GM23338 (cell line): ENCODE results near the gene DYRK3. TPM values are rescaled to one million over a fixed set of nuclear protein-coding genes. Genes with fewer than 3 reads are reported as not detected.

ENCODE experiments used
- ATAC-seq: fragments of 200-7000 bp; cut with Tn5 transposase; 3 replicates; pipeline ENCODE4 v1.9.1; 2020
- DNase-seq: peaks from one replicate; pipeline ENCODE4 v3.0.0-alpha.2; 2015; ENCODE audit warnings: low spot score
- H2AFZ ChIP-seq: fragments of 200-600 bp; sonication (generic); 2 replicates; pipeline ENCODE4 v1.8.0; 2016; ENCODE audit warnings: antibody characterized with exemption, mild to moderate bottlenecking, moderate library complexity
- H3F3A ChIP-seq: fragments of 200-600 bp; sonication (generic); replicated peaks from 2 replicates; pipeline ENCODE4 v1.8.0; 2017; ENCODE audit warnings: antibody characterized with exemption, mixed run types, low read depth
- H3K27ac ChIP-seq: fragments of 200-600 bp; sonication (generic); 2 replicates; pipeline ENCODE4 v1.6.1; 2016; ENCODE audit warnings: low read depth
- H3K27me3 ChIP-seq: fragments of 200-600 bp; sonication (generic); 2 replicates; pipeline ENCODE4 v1.8.0; 2016; ENCODE audit warnings: mild to moderate bottlenecking, mixed run types, moderate library complexity; ENCODE audit not compliant: insufficient read depth
- H3K36me3 ChIP-seq: fragments of 200-600 bp; sonication (generic); 2 replicates; pipeline ENCODE4 v1.8.0; 2016; ENCODE audit warnings: mild to moderate bottlenecking; ENCODE audit not compliant: insufficient read depth
- H3K4me1 ChIP-seq: fragments of 200-600 bp; sonication (generic); 2 replicates; pipeline ENCODE4 v1.8.0; 2016; ENCODE audit warnings: mild to moderate bottlenecking, moderate library complexity; ENCODE audit not compliant: insufficient read depth
- H3K4me2 ChIP-seq: fragments of 200-600 bp; sonication (generic); 2 replicates; pipeline ENCODE4 v1.7.1; 2017; ENCODE audit warnings: mixed run types
- H3K4me3 ChIP-seq: fragments of 200-600 bp; sonication (generic); 2 replicates; pipeline ENCODE4 v1.6.1; 2016; ENCODE audit warnings: mixed run types
- H3K79me2 ChIP-seq: fragments of 200-600 bp; sonication (generic); replicated peaks from 2 replicates; pipeline ENCODE4 v1.8.0; 2017; ENCODE audit warnings: mild to moderate bottlenecking; ENCODE audit not compliant: insufficient read depth
- H3K9me2 ChIP-seq: fragments of 200-600 bp; sonication (generic); 2 replicates; pipeline ENCODE4 v1.8.0; 2017; ENCODE audit not compliant: insufficient read depth
- H4K20me1 ChIP-seq: fragments of 200-600 bp; sonication (generic); replicated peaks from 2 replicates; pipeline ENCODE4 v1.8.0; 2017; ENCODE audit warnings: mild to moderate bottlenecking; ENCODE audit not compliant: insufficient read depth
- H3K27ac Mint-ChIP-seq: 2 replicates; pipeline ENCODE4 v1.8.0; 2020; ENCODE audit warnings: inconsistent platforms, mild to moderate bottlenecking, moderate library complexity, mixed read lengths
- H3K27me3 Mint-ChIP-seq: 3 replicates; pipeline ENCODE4 v1.8.0; 2022; ENCODE audit warnings: low read depth, mild to moderate bottlenecking, moderate library complexity, mixed read lengths, inconsistent platforms; ENCODE audit not compliant: insufficient read depth, poor library complexity
- H3K36me3 Mint-ChIP-seq: 3 replicates; pipeline ENCODE4 v1.8.0; 2021; ENCODE audit warnings: low read depth, mild to moderate bottlenecking, inconsistent platforms, moderate library complexity, mixed read lengths
- H3K4me1 Mint-ChIP-seq: 3 replicates; pipeline ENCODE4 v1.8.0; 2020; ENCODE audit warnings: mild to moderate bottlenecking, inconsistent platforms, mixed read lengths
- H3K4me3 Mint-ChIP-seq: 3 replicates; pipeline ENCODE4 v1.8.0; 2021; ENCODE audit warnings: moderate library complexity, mild to moderate bottlenecking, inconsistent platforms, mixed read lengths
- H3K9me3 Mint-ChIP-seq: 3 replicates; pipeline ENCODE4 v1.8.0; 2020; ENCODE audit warnings: moderate library complexity, mild to moderate bottlenecking, inconsistent platforms, mixed read lengths
- CREB1 ChIP-seq: fragments of 250-450 bp; sonication (Bioruptor Pico); IDR thresholded peaks from 2 replicates; pipeline ENCODE4 v1.5.0; 2020; ENCODE audit warnings: low read depth, mild to moderate bottlenecking, moderate library complexity
- EZH2 ChIP-seq: fragments of 200-600 bp; sonication (generic); IDR thresholded peaks from one replicate; pipeline ENCODE4 v1.8.0; 2017; ENCODE audit warnings: antibody characterized with exemption, mild to moderate bottlenecking, low read depth; ENCODE audit not compliant: unreplicated experiment
- EZH2phosphoT487 ChIP-seq: fragments of 200-600 bp; sonication (generic); IDR thresholded peaks from one replicate; pipeline ENCODE4 v1.8.1; 2018; ENCODE audit warnings: antibody characterized with exemption; ENCODE audit not compliant: unreplicated experiment
- JUNB ChIP-seq: IDR thresholded peaks from one replicate; pipeline ENCODE4 v1.6.1; 2016; ENCODE audit warnings: antibody characterized with exemption; ENCODE audit not compliant: unreplicated experiment
- NANOG ChIP-seq: IDR thresholded peaks from 2 replicates; pipeline ENCODE4 v1.6.1; 2016; ENCODE audit warnings: antibody characterized with exemption, borderline replicate concordance
- POLR2AphosphoS5 ChIP-seq: IDR thresholded peaks from 2 replicates; pipeline ENCODE4 v1.6.1; 2016; ENCODE audit warnings: antibody characterized with exemption, low read depth
- ZNF114 ChIP-seq: fragments of 250-450 bp; sonication (Bioruptor Pico); IDR thresholded peaks from 2 replicates; pipeline ENCODE4 v1.5.0; 2020; ENCODE audit warnings: mild to moderate bottlenecking, moderate library complexity
- polyA plus RNA-seq: library from polyadenylated mRNA; unstranded; fragments of >200 nt; fragmentation: Nextera tagmentation; extraction: Ambion mirVana; gene quantifications from 2 replicates; pipeline ENCODE4 v1.2.1, GENCODE V29; 2016
- total RNA-seq: library from RNA; depleted of rRNA; stranded (reverse); fragments of >200 nt; shearing (Covaris generic); gene quantifications from 2 replicates; pipeline ENCODE4 v1.2.3, GENCODE V29; 2014
- TF ChIP-seq, protein P1 (sequence below), 2 experiments: fragments of 200-600 bp in 1 of 2; sonication (generic) in 1 of 2; conservative IDR thresholded peaks; 2 replicates each; pipeline versions ENCODE4 v1.5.1 to v1.6.1; 2016 to 2017; ENCODE audit warnings: antibody characterized with exemption in 2 of 2, low read depth in 2 of 2, mild to moderate bottlenecking in 2 of 2, moderate library complexity in 1 of 2
- TF ChIP-seq, protein P2 (sequence below): fragments of 250-450 bp; sonication (Bioruptor Pico); IDR thresholded peaks from 2 replicates; pipeline ENCODE4 v1.5.0; 2020; ENCODE audit warnings: mild to moderate bottlenecking, moderate library complexity
- TF ChIP-seq, protein P3 (sequence below): IDR thresholded peaks from 2 replicates; pipeline ENCODE4 v1.6.1; 2016; ENCODE audit warnings: antibody characterized with exemption

DYRK3 gene
- total and polyA plus RNA-seq, 2 experiments from 2014 or later = 2.9 to 9.5 TPM

DNA sequence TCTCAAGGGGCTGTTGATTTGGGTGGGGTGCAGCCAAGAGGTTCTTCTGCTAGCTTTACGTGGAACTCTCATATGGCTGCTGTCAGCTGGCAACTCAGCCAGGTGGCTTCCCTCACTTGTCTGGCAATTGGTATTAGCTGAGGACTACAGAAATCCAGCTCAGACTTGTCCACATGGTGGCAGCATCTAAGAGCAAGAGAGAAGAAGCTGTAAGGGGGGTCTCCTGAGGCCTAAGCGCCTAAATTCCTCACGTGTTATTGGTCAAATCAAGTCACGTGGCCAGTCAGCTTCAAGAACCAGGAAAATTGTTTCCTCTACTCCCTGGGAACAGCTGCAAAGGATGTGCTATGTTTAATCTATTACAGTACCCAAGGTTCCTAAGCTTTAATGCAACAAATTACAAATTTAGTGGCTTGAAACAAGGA, 4.2 kb upstream of the DYRK3 start:
- ATAC-seq (peak; percentile 34), DNase-seq (peak; percentile 96)
- H3K27me3 Mint-ChIP-seq = peaks cover 7% of the 10 kb centered on the region
- Histone ChIP-seq H2AFZ (no peak overlapping the region), H3K9me2 (no peaks in the 10 kb centered on the region), H3K79me2 (no peaks in the 10 kb centered on the region), H3K27ac (no peak overlapping the region), H4K20me1 (no peaks in the 10 kb centered on the region; the same call in 1 of the 2 replicates), H3F3A (peaks cover 10% of the 10 kb centered on the region), H3K4me1 (peaks cover 19% of the 10 kb centered on the region), H3K4me2 (no peak overlapping the region), H3K4me3 (no peak overlapping the region), H3K27me3 (peaks cover 7% of the 10 kb centered on the region), H3K36me3 (no peaks in the 10 kb centered on the region)
- H3K4me1 Mint-ChIP-seq = peaks cover 16% of the 10 kb centered on the region
- H3K36me3 Mint-ChIP-seq = no peaks in the 10 kb centered on the region; the same call in 2 of the 3 replicates
- H3K4me3 Mint-ChIP-seq = no peak overlapping the region
- TF ChIP-seq, protein P1, sequence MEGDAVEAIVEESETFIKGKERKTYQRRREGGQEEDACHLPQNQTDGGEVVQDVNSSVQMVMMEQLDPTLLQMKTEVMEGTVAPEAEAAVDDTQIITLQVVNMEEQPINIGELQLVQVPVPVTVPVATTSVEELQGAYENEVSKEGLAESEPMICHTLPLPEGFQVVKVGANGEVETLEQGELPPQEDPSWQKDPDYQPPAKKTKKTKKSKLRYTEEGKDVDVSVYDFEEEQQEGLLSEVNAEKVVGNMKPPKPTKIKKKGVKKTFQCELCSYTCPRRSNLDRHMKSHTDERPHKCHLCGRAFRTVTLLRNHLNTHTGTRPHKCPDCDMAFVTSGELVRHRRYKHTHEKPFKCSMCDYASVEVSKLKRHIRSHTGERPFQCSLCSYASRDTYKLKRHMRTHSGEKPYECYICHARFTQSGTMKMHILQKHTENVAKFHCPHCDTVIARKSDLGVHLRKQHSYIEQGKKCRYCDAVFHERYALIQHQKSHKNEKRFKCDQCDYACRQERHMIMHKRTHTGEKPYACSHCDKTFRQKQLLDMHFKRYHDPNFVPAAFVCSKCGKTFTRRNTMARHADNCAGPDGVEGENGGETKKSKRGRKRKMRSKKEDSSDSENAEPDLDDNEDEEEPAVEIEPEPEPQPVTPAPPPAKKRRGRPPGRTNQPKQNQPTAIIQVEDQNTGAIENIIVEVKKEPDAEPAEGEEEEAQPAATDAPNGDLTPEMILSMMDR (conservative IDR thresholded peaks at IDR 0.05; ENCODE audit: low read depth in 2 of 2) = peak; percentile 74 to 91
- TF ChIP-seq, protein P2, sequence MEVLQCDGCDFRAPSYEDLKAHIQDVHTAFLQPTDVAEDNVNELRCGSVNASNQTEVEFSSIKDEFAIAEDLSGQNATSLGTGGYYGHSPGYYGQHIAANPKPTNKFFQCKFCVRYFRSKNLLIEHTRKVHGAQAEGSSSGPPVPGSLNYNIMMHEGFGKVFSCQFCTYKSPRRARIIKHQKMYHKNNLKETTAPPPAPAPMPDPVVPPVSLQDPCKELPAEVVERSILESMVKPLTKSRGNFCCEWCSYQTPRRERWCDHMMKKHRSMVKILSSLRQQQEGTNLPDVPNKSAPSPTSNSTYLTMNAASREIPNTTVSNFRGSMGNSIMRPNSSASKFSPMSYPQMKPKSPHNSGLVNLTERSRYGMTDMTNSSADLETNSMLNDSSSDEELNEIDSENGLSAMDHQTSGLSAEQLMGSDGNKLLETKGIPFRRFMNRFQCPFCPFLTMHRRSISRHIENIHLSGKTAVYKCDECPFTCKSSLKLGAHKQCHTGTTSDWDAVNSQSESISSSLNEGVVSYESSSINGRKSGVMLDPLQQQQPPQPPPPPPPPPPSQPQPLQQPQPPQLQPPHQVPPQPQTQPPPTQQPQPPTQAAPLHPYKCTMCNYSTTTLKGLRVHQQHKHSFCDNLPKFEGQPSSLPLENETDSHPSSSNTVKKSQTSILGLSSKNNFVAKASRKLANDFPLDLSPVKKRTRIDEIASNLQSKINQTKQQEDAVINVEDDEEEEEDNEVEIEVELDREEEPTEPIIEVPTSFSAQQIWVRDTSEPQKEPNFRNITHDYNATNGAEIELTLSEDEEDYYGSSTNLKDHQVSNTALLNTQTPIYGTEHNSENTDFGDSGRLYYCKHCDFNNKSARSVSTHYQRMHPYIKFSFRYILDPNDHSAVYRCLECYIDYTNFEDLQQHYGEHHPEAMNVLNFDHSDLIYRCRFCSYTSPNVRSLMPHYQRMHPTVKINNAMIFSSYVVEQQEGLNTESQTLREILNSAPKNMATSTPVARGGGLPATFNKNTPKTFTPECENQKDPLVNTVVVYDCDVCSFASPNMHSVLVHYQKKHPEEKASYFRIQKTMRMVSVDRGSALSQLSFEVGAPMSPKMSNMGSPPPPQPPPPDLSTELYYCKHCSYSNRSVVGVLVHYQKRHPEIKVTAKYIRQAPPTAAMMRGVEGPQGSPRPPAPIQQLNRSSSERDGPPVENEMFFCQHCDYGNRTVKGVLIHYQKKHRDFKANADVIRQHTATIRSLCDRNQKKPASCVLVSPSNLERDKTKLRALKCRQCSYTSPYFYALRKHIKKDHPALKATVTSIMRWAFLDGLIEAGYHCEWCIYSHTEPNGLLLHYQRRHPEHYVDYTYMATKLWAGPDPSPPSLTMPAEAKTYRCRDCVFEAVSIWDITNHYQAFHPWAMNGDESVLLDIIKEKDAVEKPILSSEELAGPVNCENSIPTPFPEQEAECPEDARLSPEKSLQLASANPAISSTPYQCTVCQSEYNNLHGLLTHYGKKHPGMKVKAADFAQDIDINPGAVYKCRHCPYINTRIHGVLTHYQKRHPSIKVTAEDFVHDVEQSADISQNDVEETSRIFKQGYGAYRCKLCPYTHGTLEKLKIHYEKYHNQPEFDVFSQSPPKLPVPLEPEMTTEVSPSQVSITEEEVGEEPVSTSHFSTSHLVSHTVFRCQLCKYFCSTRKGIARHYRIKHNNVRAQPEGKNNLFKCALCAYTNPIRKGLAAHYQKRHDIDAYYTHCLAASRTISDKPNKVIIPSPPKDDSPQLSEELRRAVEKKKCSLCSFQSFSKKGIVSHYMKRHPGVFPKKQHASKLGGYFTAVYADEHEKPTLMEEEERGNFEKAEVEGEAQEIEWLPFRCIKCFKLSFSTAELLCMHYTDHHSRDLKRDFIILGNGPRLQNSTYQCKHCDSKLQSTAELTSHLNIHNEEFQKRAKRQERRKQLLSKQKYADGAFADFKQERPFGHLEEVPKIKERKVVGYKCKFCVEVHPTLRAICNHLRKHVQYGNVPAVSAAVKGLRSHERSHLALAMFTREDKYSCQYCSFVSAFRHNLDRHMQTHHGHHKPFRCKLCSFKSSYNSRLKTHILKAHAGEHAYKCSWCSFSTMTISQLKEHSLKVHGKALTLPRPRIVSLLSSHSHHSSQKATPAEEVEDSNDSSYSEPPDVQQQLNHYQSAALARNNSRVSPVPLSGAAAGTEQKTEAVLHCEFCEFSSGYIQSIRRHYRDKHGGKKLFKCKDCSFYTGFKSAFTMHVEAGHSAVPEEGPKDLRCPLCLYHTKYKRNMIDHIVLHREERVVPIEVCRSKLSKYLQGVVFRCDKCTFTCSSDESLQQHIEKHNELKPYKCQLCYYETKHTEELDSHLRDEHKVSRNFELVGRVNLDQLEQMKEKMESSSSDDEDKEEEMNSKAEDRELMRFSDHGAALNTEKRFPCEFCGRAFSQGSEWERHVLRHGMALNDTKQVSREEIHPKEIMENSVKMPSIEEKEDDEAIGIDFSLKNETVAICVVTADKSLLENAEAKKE (CRISPR knock-in tag) = no peak; the same call in 1 of the 2 replicates
- H3K27ac Mint-ChIP-seq = no peak overlapping the region
- H3K9me3 Mint-ChIP-seq = no peaks in the 10 kb centered on the region; the same call in 2 of the 3 replicates

DNA sequence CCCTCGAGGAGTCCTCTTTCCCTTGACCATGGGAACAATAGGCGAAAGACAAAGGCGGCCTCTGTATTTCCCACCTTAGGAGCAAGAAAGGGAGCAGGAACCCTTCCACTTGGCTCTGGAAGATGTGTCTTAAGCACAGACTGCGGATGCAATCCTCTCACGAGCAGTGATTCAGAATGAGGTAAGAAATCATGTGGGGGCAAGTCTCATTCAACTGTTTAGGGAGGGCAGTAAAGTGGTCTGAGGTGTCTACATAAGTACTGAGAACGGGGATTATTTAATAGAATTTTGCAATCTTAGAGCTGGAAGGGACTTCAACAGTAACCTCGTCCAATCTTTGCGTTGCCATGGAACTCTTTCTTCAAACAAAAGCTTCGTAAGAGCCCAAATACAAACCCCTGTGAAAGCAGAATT, 1.6 kb upstream of the DYRK3 start:
- H3K27ac ChIP-seq = no peak overlapping the region
- TF ChIP-seq EZH2phosphoT487 (no peak), JUNB (no peak), POLR2AphosphoS5 (no peak), EZH2 (no peak), ZNF114 (CRISPR knock-in tag) (no peak), CREB1 (CRISPR knock-in tag) (no peak), NANOG (no peak)
- TF ChIP-seq, protein P3, sequence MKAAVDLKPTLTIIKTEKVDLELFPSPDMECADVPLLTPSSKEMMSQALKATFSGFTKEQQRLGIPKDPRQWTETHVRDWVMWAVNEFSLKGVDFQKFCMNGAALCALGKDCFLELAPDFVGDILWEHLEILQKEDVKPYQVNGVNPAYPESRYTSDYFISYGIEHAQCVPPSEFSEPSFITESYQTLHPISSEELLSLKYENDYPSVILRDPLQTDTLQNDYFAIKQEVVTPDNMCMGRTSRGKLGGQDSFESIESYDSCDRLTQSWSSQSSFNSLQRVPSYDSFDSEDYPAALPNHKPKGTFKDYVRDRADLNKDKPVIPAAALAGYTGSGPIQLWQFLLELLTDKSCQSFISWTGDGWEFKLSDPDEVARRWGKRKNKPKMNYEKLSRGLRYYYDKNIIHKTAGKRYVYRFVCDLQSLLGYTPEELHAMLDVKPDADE = no peak
- TF ChIP-seq, protein P1 (conservative IDR thresholded peaks at IDR 0.05; ENCODE audit: low read depth in 2 of 2) = no peak

More for the DNA sequence above, 1.6 kb upstream of the DYRK3 start:
- Histone ChIP-seq H3F3A (peaks cover 10% of the 10 kb centered on the region), H3K79me2 (no peaks in the 10 kb centered on the region), H2AFZ (peak overlapping the region; percentile 91), H3K4me3 (no peak overlapping the region), H3K36me3 (no peaks in the 10 kb centered on the region), H4K20me1 (no peaks in the 10 kb centered on the region), H3K9me2 (no peaks in the 10 kb centered on the region), H3K4me2 (peak overlapping the region; percentile 99; the same call in 1 of the 2 replicates), H3K4me1 (peaks cover 24% of the 10 kb centered on the region), H3K27me3 (peaks cover 21% of the 10 kb centered on the region)
- no peak for DNase-seq
- peaks cover 28% of the 10 kb centered on the region for H3K4me1 Mint-ChIP-seq
- peaks cover 5% of the 10 kb centered on the region for H3K27me3 Mint-ChIP-seq
- H3K36me3 Mint-ChIP-seq = no peaks in the 10 kb centered on the region; the same call in 2 of the 3 replicates
- H3K9me3 Mint-ChIP-seq = no peaks in the 10 kb centered on the region; the same call in 2 of the 3 replicates
- H3K4me3 Mint-ChIP-seq = no peak overlapping the region; the same call in 2 of the 3 replicates
- H3K27ac Mint-ChIP-seq = no peak overlapping the region
- ATAC-seq = no peak
